HCT116 (cell line): Measurements from ENCODE around the gene ERC2. TPM values are rescaled to one million over a fixed set of nuclear protein-coding genes. Genes with fewer than 3 reads are reported as not detected.

Experiments
- ATAC-seq: fragments of 200-7000 bp; cut with Tn5 transposase; 2 replicates; pipeline ENCODE4 v1.9.1; 2020; ENCODE audit warnings: mild to moderate bottlenecking, moderate library complexity
- BruUV-seq: library from RNA; stranded (reverse); fragments of 400-500 nt; replicated peaks from 2 replicates; lab custom pipeline; 2021; lab: Mats Ljungman, UMichigan
- CTCF ChIA-PET: fragments of 300-600 bp; sonication (Branson Sonifier 250); formaldehyde crosslinking; loops from one replicate; lab custom pipeline; 2021; ENCODE audit warnings: antibody characterized with exemption; lab: Charles Lee
- POLR2A ChIA-PET: fragments of 300-600, 350-600 bp; sonication (Branson Sonifier 250); formaldehyde crosslinking; loops from one replicate; lab custom pipeline; 2021; ENCODE audit warnings: antibody characterized with exemption; lab: Charles Lee
- RAD21 ChIA-PET, 2 experiments: fragments of 300-600 bp; sonication (Branson Sonifier 250); formaldehyde crosslinking; loops; one replicate each; lab custom pipeline; 2023; ENCODE audit warnings: low total read pairs in 2 of 2; ENCODE audit not compliant: uncharacterized antibody in 2 of 2, unreplicated experiment in 2 of 2, low non-redundant PET in 1 of 2; lab: Charles Lee
- DNase-seq: peaks from one replicate; pipeline ENCODE4 v3.0.0-alpha.2; 2010; ENCODE audit warnings: low read depth, low spot score
- H2AFZ ChIP-seq: fragments of 200-600 bp; shearing (Covaris generic), sonication (generic); 2 replicates; pipeline ENCODE4 v1.6.1; 2017; ENCODE audit warnings: low read depth, mixed run types, mixed read lengths, antibody characterized with exemption, low read length; ENCODE audit not compliant: poor library complexity, severe bottlenecking
- H3K27ac ChIP-seq: 2 replicates; pipeline ENCODE4 v1.5.1; 2012; ENCODE audit warnings: low read depth, low read length
- H3K27me3 ChIP-seq: fragments of 200-600 bp; sonication (generic); 2 replicates; pipeline ENCODE4 v1.6.1; 2016; ENCODE audit warnings: mixed run types, low read length, mixed read lengths; ENCODE audit not compliant: insufficient read depth
- H3K36me3 ChIP-seq, 2 experiments: fragments of 200-500 bp in 1 of 2; fragments of 200-600 bp in 1 of 2; sonication (Bioruptor generic) in 1 of 2; sonication (generic) in 1 of 2; 2 replicates each; pipeline versions ENCODE4 v1.5.1 to v1.6.1; 2014 to 2016; ENCODE audit warnings: low read length in 2 of 2, inconsistent platforms in 1 of 2, mixed read lengths in 1 of 2, mixed run types in 1 of 2; ENCODE audit not compliant: insufficient read depth in 2 of 2, control insufficient read depth in 1 of 2
- H3K4me1 ChIP-seq, 2 experiments: fragments of 200-600 bp in 1 of 2; sonication (generic) in 1 of 2; 2 replicates each; pipeline versions ENCODE4 v1.5.1 to v1.6.1; 2012 to 2017; ENCODE audit warnings: low read length in 2 of 2, inconsistent platforms in 1 of 2, mild to moderate bottlenecking in 1 of 2, mixed read lengths in 1 of 2, mixed run types in 1 of 2, moderate library complexity in 1 of 2; ENCODE audit not compliant: insufficient read depth in 2 of 2, control insufficient read depth in 1 of 2
- H3K4me2 ChIP-seq: fragments of 200-600 bp; sonication (generic); 2 replicates; pipeline ENCODE4 v1.6.1; 2017; ENCODE audit warnings: mixed run types, low read length, mixed read lengths
- H3K4me3 ChIP-seq, 2 experiments: fragments of 200-600 bp in 1 of 2; sonication (generic) in 1 of 2; replicated peaks in 1 of 2; 2 replicates each; pipeline ENCODE4 v1.5.1; 2011 to 2016; ENCODE audit warnings: low read length in 2 of 2, control low read depth in 1 of 2, low read depth in 1 of 2, mild to moderate bottlenecking in 1 of 2, mixed read lengths in 1 of 2, mixed run types in 1 of 2
- H3K79me2 ChIP-seq: fragments of 200-600 bp; sonication (generic); 2 replicates; pipeline ENCODE4 v1.6.1; 2017; ENCODE audit warnings: mild to moderate bottlenecking, mixed run types, low read length, moderate library complexity, mixed read lengths; ENCODE audit not compliant: insufficient read depth
- H3K9ac ChIP-seq: fragments of 200-600 bp; sonication (generic); 2 replicates; pipeline ENCODE4 v1.6.1; 2016; ENCODE audit warnings: low read length, mixed read lengths
- H3K9me2 ChIP-seq: fragments of 200-600 bp; sonication (generic), shearing (Covaris generic); 2 replicates; pipeline ENCODE4 v1.6.1; 2017; ENCODE audit warnings: mixed run types, mild to moderate bottlenecking, moderate library complexity; ENCODE audit not compliant: insufficient read depth
- H3K9me3 ChIP-seq, 2 experiments: fragments of 200-500 bp in 1 of 2; fragments of 200-600 bp in 1 of 2; sonication (Bioruptor generic) in 1 of 2; sonication (generic) in 1 of 2; 2 replicates each; pipeline ENCODE4 v1.6.1; 2014 to 2017; ENCODE audit warnings: low read length in 2 of 2, mixed read lengths in 2 of 2, inconsistent platforms in 1 of 2, low read depth in 1 of 2, mild to moderate bottlenecking in 1 of 2, mixed run types in 1 of 2, moderate library complexity in 1 of 2; ENCODE audit not compliant: control insufficient read depth in 1 of 2, insufficient read depth in 1 of 2
- H4K20me1 ChIP-seq: fragments of 200-600 bp; sonication (generic), shearing (Covaris generic); 2 replicates; pipeline ENCODE4 v1.6.1; 2017; ENCODE audit warnings: mixed run types, mild to moderate bottlenecking, moderate library complexity; ENCODE audit not compliant: insufficient read depth
- ATF3 ChIP-seq: IDR thresholded peaks from 2 replicates; pipeline ENCODE4 v1.6.1; 2012
- CBX3 ChIP-seq: IDR thresholded peaks from 2 replicates; pipeline ENCODE4 v1.6.1; 2012; ENCODE audit warnings: low read depth
- CEBPB ChIP-seq: IDR thresholded peaks from 2 replicates; pipeline ENCODE4 v1.6.1; 2012; ENCODE audit warnings: low read depth
- ELF1 ChIP-seq: IDR thresholded peaks from 2 replicates; pipeline ENCODE4 v1.6.1; 2012; ENCODE audit warnings: low read depth, borderline replicate concordance
- EZH2 ChIP-seq: fragments of 200-600 bp; sonication (generic); IDR thresholded peaks from 2 replicates; pipeline ENCODE4 v1.6.1; 2017; ENCODE audit warnings: antibody characterized with exemption, mixed run types
- FOSL1 ChIP-seq: IDR thresholded peaks from 2 replicates; pipeline ENCODE4 v1.6.1; 2012; ENCODE audit warnings: low read depth
- RAD21 ChIP-seq: IDR thresholded peaks from 2 replicates; pipeline ENCODE4 v1.6.1; 2012; ENCODE audit warnings: low read depth, mild to moderate bottlenecking
- SIN3A ChIP-seq: IDR thresholded peaks from 2 replicates; pipeline ENCODE4 v1.6.1; 2012; ENCODE audit warnings: low read depth
- SP1 ChIP-seq: IDR thresholded peaks from 2 replicates; pipeline ENCODE4 v1.6.1; 2012; ENCODE audit warnings: low read depth
- SRF ChIP-seq: IDR thresholded peaks from 2 replicates; pipeline ENCODE4 v1.6.1; 2012; ENCODE audit warnings: low read depth
- TCF7L2 ChIP-seq: IDR thresholded peaks from 2 replicates; pipeline ENCODE4 v1.7.0; 2011; ENCODE audit warnings: borderline replicate concordance, inconsistent platforms; ENCODE audit not compliant: insufficient read depth, insufficient read length; ENCODE audit errors: extremely low read depth
- ZFX ChIP-seq: fragments of 450-650 bp; IDR thresholded peaks from 2 replicates; pipeline ENCODE4 v1.6.1; 2017
- ZNF274 ChIP-seq: fragments of 200-500 bp; sonication (Bioruptor generic); IDR thresholded peaks from 2 replicates; pipeline ENCODE4 v1.6.1; 2014; ENCODE audit warnings: mild to moderate bottlenecking, low read depth, low read length, inconsistent platforms
- intact Hi-C: fragments of 100-400 bp; cut with micrococcal nuclease; formaldehyde crosslinking; loops from 2 replicates; pipeline ENCODE4 v1.10.0; 2022
- total RNA-seq: library from RNA; stranded (reverse); gene quantifications from one replicate; pipeline ENCODE4 v1.2.1, GENCODE V29; 2021; ENCODE audit not compliant: unreplicated experiment

Gene ERC2
- total RNA-seq, 1 experiment from 2014 or later = not detected

- intact Hi-C loops = no loop called here
- no peaks in the 10 kb centered on the region for H4K20me1 ChIP-seq
- no peak for TF ChIP-seq CBX3
- no peak for TF ChIP-seq FOSL1
- TF ChIP-seq TCF7L2 = no peak
- no peak for TF ChIP-seq EZH2
- no peak for TF ChIP-seq ZFX
- no peak for TF ChIP-seq CEBPB
- no peak for TF ChIP-seq SRF
- no peak overlapping the region for H3K4me3 ChIP-seq
- CTCF ChIA-PET = no interaction called here
- no peak overlapping the region for H3K27ac ChIP-seq
- no peaks in the 10 kb centered on the region for H3K4me1 ChIP-seq
- no peaks in the 10 kb centered on the region for H3K79me2 ChIP-seq
- no peaks in the 10 kb centered on the region for H3K36me3 ChIP-seq
- no peak overlapping the region for H3K4me2 ChIP-seq
- no peak for DNase-seq
- POLR2A ChIA-PET = no interaction called here
- no TSS peak for BruUV-seq
- no peaks in the 10 kb centered on the region; a peak in 1 of 4 replicates for H3K9me3 ChIP-seq
- ATAC-seq = no peak
- RAD21 ChIA-PET = no interaction called here
- no peak overlapping the region for H3K9ac ChIP-seq
- no peaks in the 10 kb centered on the region for H3K27me3 ChIP-seq
- H3K9me2 ChIP-seq = no peaks in the 10 kb centered on the region
- H2AFZ ChIP-seq = no peak overlapping the region
Measured at GRCh38 chr3:55487381-55488241, 980.7 kb downstream of the ERC2 start.

- Histone ChIP-seq H3K9me3 (no peaks in the 10 kb centered on the region; a peak in 1 of 4 replicates), H3K9ac (no peak within 1 kb of the TSS), H3K4me3 (no peak within 1 kb of the TSS), H2AFZ (no peak within 1 kb of the TSS), H3K79me2 (no peaks in the 10 kb centered on the region), H3K4me2 (no peak within 1 kb of the TSS), H3K36me3 (no peaks in the 10 kb centered on the region), H3K4me1 (no peaks in the 10 kb centered on the region), H3K27ac (no peak within 1 kb of the TSS), H3K27me3 (no peaks in the 10 kb centered on the region), H4K20me1 (no peaks in the 10 kb centered on the region), H3K9me2 (no peaks in the 10 kb centered on the region)
- BruUV-seq = no TSS peak
- intact Hi-C loops = no loop called here
- ATAC-seq (no peak), DNase-seq (no peak)
- no peak for TF ChIP-seq FOSL1
- no peak for TF ChIP-seq TCF7L2
- no peak for TF ChIP-seq SIN3A
- TF ChIP-seq SP1 = no peak
- no peak for TF ChIP-seq ATF3
- no peak for TF ChIP-seq RAD21
- no peak for TF ChIP-seq ELF1
- no peak for TF ChIP-seq ZNF274
- ChIA-PET CTCF (no interaction called here), RAD21 (no interaction called here), POLR2A (no interaction called here)
Measured at GRCh38 chr3:55486857-55487380, 981.3 kb downstream of the ERC2 start, which contains the start of gene WNT5A. Gene WNT5A, minus strand, starts transcription at chr3:55487306. Its CDS starts 321 bp downstream, at chr3:55486985.
